H1 (cell line): ENCODE measurements around the gene DYNC1H1. TPM values are rescaled to one million over a fixed set of nuclear protein-coding genes. Genes with fewer than 3 reads are reported as not detected.
A peak's percentile ranks its signal among the peaks of the same experiment; 100 is the strongest.

Experiments used
- CTCF ChIA-PET: fragments of 300-600 bp; sonication (Branson Sonifier 250); formaldehyde crosslinking; loops from one replicate; lab custom pipeline; 2021; ENCODE audit not compliant: partially characterized antibody; lab: Charles Lee
- POLR2A ChIA-PET: fragments of 300-600 bp; sonication (Branson Sonifier 250); formaldehyde crosslinking; loops from one replicate; lab custom pipeline; 2021; ENCODE audit warnings: inconsistent platforms; ENCODE audit not compliant: partially characterized antibody; lab: Charles Lee
- DNase-seq, 2 experiments: peaks; one replicate each; pipeline versions ENCODE4 v3.0.0 to v3.0.0-alpha.2; 2010 to 2022; ENCODE audit warnings: low spot score in 2 of 2, low read depth in 1 of 2, mixed read lengths in 1 of 2
- FAIRE-seq: peaks from 2 replicates; lab custom pipeline; 2011; peaks lifted over from hg19 to GRCh38; lab: Jason Lieb, UNC
- H2AFZ ChIP-seq: 2 replicates; pipeline ENCODE4 v1.8.1; 2012; ENCODE audit warnings: low read length, inconsistent platforms
- H2AK5ac ChIP-seq: 2 replicates; pipeline ENCODE4 v1.6.1; 2013; ENCODE audit warnings: low read depth, low read length
- H2BK120ac ChIP-seq: replicated peaks from 2 replicates; pipeline ENCODE3; 2013; ENCODE audit warnings: low read depth, low read length, inconsistent platforms
- H2BK12ac ChIP-seq: 2 replicates; pipeline ENCODE4 v1.6.1; 2013; ENCODE audit warnings: low read depth, low read length
- H2BK15ac ChIP-seq: 2 replicates; pipeline ENCODE4 v1.6.1; 2013; ENCODE audit warnings: low read length
- H2BK20ac ChIP-seq: 2 replicates; pipeline ENCODE4 v1.6.1; 2013; ENCODE audit warnings: low read length
- H2BK5ac ChIP-seq: 2 replicates; pipeline ENCODE4 v1.6.1; 2013; ENCODE audit warnings: low read depth, low read length
- H3K14ac ChIP-seq: 2 replicates; pipeline ENCODE4 v1.6.1; 2013; ENCODE audit warnings: inconsistent platforms; ENCODE audit not compliant: insufficient read length
- H3K18ac ChIP-seq: 2 replicates; pipeline ENCODE4 v1.6.1; 2013; ENCODE audit warnings: low read length; ENCODE audit errors: extremely low read depth
- H3K23ac ChIP-seq: 2 replicates; pipeline ENCODE4 v1.6.1; 2013; ENCODE audit warnings: inconsistent platforms; ENCODE audit not compliant: insufficient read length
- H3K23me2 ChIP-seq: 2 replicates; pipeline ENCODE4 v1.6.1; 2013; ENCODE audit warnings: low read depth, low read length
- H3K27ac ChIP-seq: 2 replicates; pipeline ENCODE4 v1.6.1; 2011; ENCODE audit warnings: low read depth, low read length, inconsistent platforms
- H3K27me3 ChIP-seq, 4 experiments: replicated peaks in 1 of 4; 1 replicate in 1 of 4; 2 replicates in 3 of 4; pipeline versions ENCODE4 v1.6.1 to v1.8.1; 2011 to 2013; ENCODE audit warnings: low read length in 3 of 4, mild to moderate bottlenecking in 3 of 4, inconsistent platforms in 2 of 4, mixed read lengths in 2 of 4, moderate library complexity in 1 of 4; ENCODE audit not compliant: control insufficient read depth in 3 of 4, insufficient read depth in 3 of 4; ENCODE audit errors: extremely low read depth in 1 of 4
- H3K36me3 ChIP-seq, 4 experiments: 2 replicates each; pipeline versions ENCODE4 v1.6.1 to v1.8.1; 2011 to 2013; ENCODE audit warnings: mild to moderate bottlenecking in 4 of 4, low read length in 3 of 4, moderate library complexity in 2 of 4, control low read depth in 1 of 4, inconsistent platforms in 1 of 4; ENCODE audit not compliant: insufficient read depth in 4 of 4, control insufficient read depth in 2 of 4
- H3K4ac ChIP-seq: replicated peaks from 2 replicates; pipeline ENCODE3; 2013; ENCODE audit warnings: low read length, low read depth, mixed read lengths, inconsistent platforms; ENCODE audit not compliant: insufficient read length
- H3K4me1 ChIP-seq, 4 experiments: replicated peaks in 1 of 4; 1 replicate in 1 of 4; 2 replicates in 3 of 4; pipeline versions ENCODE4 v1.6.1 to v1.8.1; 2011 to 2013; ENCODE audit warnings: low read length in 3 of 4, inconsistent platforms in 2 of 4, mixed read lengths in 1 of 4; ENCODE audit not compliant: insufficient read depth in 4 of 4, control insufficient read depth in 3 of 4
- H3K4me2 ChIP-seq, 2 experiments: 2 replicates each; pipeline versions ENCODE4 v1.6.1 to v1.8.1; 2011 to 2013; ENCODE audit warnings: low read depth in 2 of 2, low read length in 2 of 2, control low read depth in 1 of 2, inconsistent platforms in 1 of 2, mild to moderate bottlenecking in 1 of 2; ENCODE audit not compliant: insufficient read depth in 1 of 2
- H3K4me3 ChIP-seq, 4 experiments: fragments of 200-600, 300-600 bp in 1 of 4; sonication (generic), shearing (Covaris generic), sonication (Bioruptor Twin) in 1 of 4; 2 replicates each; pipeline versions ENCODE4 v1.5.1 to v1.8.1; 2011 to 2016; ENCODE audit warnings: low read length in 4 of 4, low read depth in 3 of 4, control low read depth in 2 of 4, inconsistent platforms in 2 of 4, mild to moderate bottlenecking in 2 of 4, mixed read lengths in 1 of 4, moderate library complexity in 1 of 4; ENCODE audit not compliant: insufficient read depth in 2 of 4; ENCODE audit errors: extremely low read depth in 1 of 4
- H3K56ac ChIP-seq: replicated peaks from 2 replicates; pipeline ENCODE3; 2013; ENCODE audit warnings: low read depth, mild to moderate bottlenecking, mixed read lengths, low read length, inconsistent platforms; ENCODE audit not compliant: insufficient read length
- H3K79me1 ChIP-seq: 2 replicates; pipeline ENCODE4 v1.6.1; 2013; ENCODE audit warnings: low read depth, low read length, control low read depth
- H3K79me2 ChIP-seq, 2 experiments: 2 replicates each; pipeline versions ENCODE4 v1.6.1 to v1.8.1; 2012 to 2013; ENCODE audit warnings: low read length in 2 of 2, mild to moderate bottlenecking in 2 of 2, inconsistent platforms in 1 of 2; ENCODE audit not compliant: insufficient read depth in 2 of 2, control insufficient read depth in 1 of 2
- H3K9ac ChIP-seq, 4 experiments: replicated peaks in 1 of 4; 1 replicate in 1 of 4; 2 replicates in 3 of 4; pipeline versions ENCODE4 v1.6.1 to v1.8.1; 2011 to 2013; ENCODE audit warnings: low read depth in 3 of 4, low read length in 3 of 4, control low read depth in 2 of 4, mild to moderate bottlenecking in 2 of 4, moderate library complexity in 2 of 4, inconsistent platforms in 1 of 4; ENCODE audit errors: extremely low read depth in 1 of 4
- H3K9me3 ChIP-seq, 2 experiments: 2 replicates each; pipeline versions ENCODE4 v1.6.1 to v1.8.1; 2012 to 2013; ENCODE audit warnings: mild to moderate bottlenecking in 2 of 2, moderate library complexity in 2 of 2, control low read depth in 1 of 2, inconsistent platforms in 1 of 2, low read depth in 1 of 2, low read length in 1 of 2, mixed read lengths in 1 of 2; ENCODE audit not compliant: insufficient read depth in 2 of 2
- H4K20me1 ChIP-seq, 2 experiments: replicated peaks in 1 of 2; 2 replicates each; pipeline versions ENCODE3 to v1.8.1; 2011 to 2013; ENCODE audit warnings: inconsistent platforms in 2 of 2, low read length in 2 of 2, mild to moderate bottlenecking in 1 of 2; ENCODE audit not compliant: insufficient read depth in 2 of 2, control insufficient read depth in 1 of 2
- H4K5ac ChIP-seq: 2 replicates; pipeline ENCODE4 v1.6.1; 2013; ENCODE audit warnings: low read length, low read depth, mixed read lengths, inconsistent platforms; ENCODE audit not compliant: insufficient read length
- H4K8ac ChIP-seq: 2 replicates; pipeline ENCODE4 v1.8.0; 2013; ENCODE audit warnings: mild to moderate bottlenecking, moderate library complexity, low read length, inconsistent platforms; ENCODE audit not compliant: insufficient read depth; ENCODE audit errors: extremely low read depth
- H4K91ac ChIP-seq: replicated peaks from 2 replicates; pipeline ENCODE3; 2013; ENCODE audit warnings: low read length, mixed read lengths, inconsistent platforms; ENCODE audit not compliant: insufficient read length
- HDAC2 ChIP-seq, 2 experiments: fragments of 300-600 bp in 1 of 2; sonication (generic) in 1 of 2; IDR thresholded peaks; 2 replicates each; pipeline ENCODE4 v1.6.1; 2011 to 2012; ENCODE audit warnings: low read depth in 2 of 2, low read length in 2 of 2, mild to moderate bottlenecking in 2 of 2, moderate library complexity in 2 of 2, borderline replicate concordance in 1 of 2, inconsistent platforms in 1 of 2
- POLR2A ChIP-seq, 2 experiments: IDR thresholded peaks; 1 replicate in 1 of 2; 2 replicates in 1 of 2; pipeline ENCODE4 v1.6.1; 2011; ENCODE audit warnings: low read depth in 2 of 2, low read length in 2 of 2, mild to moderate bottlenecking in 2 of 2; ENCODE audit errors: control extremely low read depth in 1 of 2
- POLR2AphosphoS5 ChIP-seq: IDR thresholded peaks from 2 replicates; pipeline ENCODE4 v1.6.1; 2011; ENCODE audit warnings: low read depth, low read length
- WGBS, 2 experiments: shearing (Covaris generic) in 1 of 2; methylation state at CpG; one replicate each; pipeline versions ENCODE4 v1.1.6 to v1.1.7; 2013 to 2015; ENCODE audit warnings: low lambda C conversion rate in 2 of 2, mixed read lengths in 2 of 2, inconsistent platforms in 1 of 2, low coverage in 1 of 2, missing lambda C conversion rate in 1 of 2; ENCODE audit not compliant: insufficient replicate concordance in 2 of 2, insufficient coverage in 1 of 2, insufficient read length in 1 of 2; ENCODE audit errors: extremely low coverage in 1 of 2, missing lambda C conversion rate in 1 of 2; 5-methylcytosine and 5-hydroxymethylcytosine counted together
- polyA plus RNA-seq, 7 experiments: library from polyadenylated mRNA; depleted of rRNA in 3 of 7; stranded (reverse) in 5 of 7; unstranded in 2 of 7; fragments of >200 nt in 5 of 7; fragments of 200-250 nt in 2 of 7; gene quantifications; 1 replicate in 5 of 7; 2 replicates in 1 of 7; 4 replicates in 1 of 7; pipeline versions ENCODE4 v1.2.1 to v1.2.3, GENCODE V29; 2011 to 2013; ENCODE audit warnings: missing spikeins in 2 of 7, mixed read lengths in 2 of 7
- total RNA-seq: library from RNA; stranded (reverse); fragmentation: NEBNext Ultra II Directional; extraction: Animal tissue kit (Norgen Biotek cat#: 25700); gene quantifications from 2 replicates; pipeline ENCODE4 v1.2.1, GENCODE V29; 2021

DYNC1H1 gene
- total and polyA plus RNA-seq, 2 of the 8 experiments (the other 6 are each of a cell fraction or from before 2014, with no cell fraction given), result 238 to 387 TPM

- Histone ChIP-seq H2BK20ac (no peak overlapping the region), H3K79me2 (peaks cover 2 to 22% of the 10 kb centered on the region in 2 experiments; a peak in 3 of 4 replicates), H3K27ac (no peak overlapping the region), H3K4ac (no peak overlapping the region), H3K36me3 (peaks cover 32 to 73% (median 61%) of the 10 kb centered on the region in 4 experiments), H2BK12ac (no peak overlapping the region), H3K23me2 (no peaks in the 10 kb centered on the region; the same call in 1 of the 2 replicates), H2BK120ac (no peak overlapping the region), H3K79me1 (no peaks in the 10 kb centered on the region; the same call in 1 of the 2 replicates), H4K8ac (no peak overlapping the region), H2AFZ (no peak overlapping the region), H3K56ac (no peak overlapping the region), H4K91ac (no peak overlapping the region), H2BK15ac (no peak overlapping the region), H2AK5ac (no peak overlapping the region), H2BK5ac (no peak overlapping the region), H3K23ac (no peak overlapping the region), H4K5ac (no peak overlapping the region), H3K9ac (no peak overlapping the region), H3K4me1 (peaks cover under 1 to 8% (median 2%) of the 10 kb centered on the region in 4 experiments), H3K27me3 (no peaks in the 10 kb centered on the region), H3K14ac (no peak overlapping the region), H3K18ac (no peak overlapping the region), H3K4me3 (no peak overlapping the region), H3K9me3 (no peaks in the 10 kb centered on the region), H4K20me1 (peaks cover 7 to 9% of the 10 kb centered on the region in 2 experiments), H3K4me2 (no peak overlapping the region)
- WGBS, 2 experiments, result 81% methylated on average over 14 of the region's 14 CpGs; no CpG with 5 or more reads in 1 of the 2 experiments
- CTCF ChIA-PET, result interaction anchor here (1.0 to 3.0 kb wide), 2 partner anchors 34 kb away, joined by 3 to 14 read pairs; no protein-coding TSS in a partner anchor
- TF ChIP-seq HDAC2 (IDR thresholded peaks at IDR 0.05; ENCODE audit: borderline replicate concordance in 1 of 2, low read depth in 2 of 2, low read length in 2 of 2), result no peak
- TF ChIP-seq POLR2A (IDR thresholded peaks at IDR 0.05; ENCODE audit: control extremely low read depth in 1 of 2, low read depth in 2 of 2, low read length in 2 of 2), result peak in 1 of 2 experiments; percentile 35; a peak in 1 of 3 replicates
- TF ChIP-seq POLR2AphosphoS5, result peak; percentile 69; the same call in 1 of the 2 replicates
- DNase-seq (no peak), FAIRE-seq (no peak)
- POLR2A ChIA-PET, result interaction anchor here (0.5 to 1.3 kb wide), 2 partner anchors 30 to 309 kb away, joined by 3 read pairs; no protein-coding TSS in a partner anchor
These were observed 116.1 kb downstream of the DYNC1H1 start for GRCh38 chr14:102080183-102081080.
